SH-SY5Y (cell line): ENCODE data around the gene CAMSAP1.

Source experiments
- GATA2 ChIP-seq: IDR thresholded peaks from 2 replicates; pipeline ENCODE4 v1.6.1; 2011; ENCODE audit warnings: mild to moderate bottlenecking, low read depth, low read length
- GATA3 ChIP-seq: IDR thresholded peaks from 2 replicates; pipeline ENCODE4 v1.6.1; 2011; ENCODE audit warnings: low read depth, mild to moderate bottlenecking, low read length, moderate library complexity

DNA sequence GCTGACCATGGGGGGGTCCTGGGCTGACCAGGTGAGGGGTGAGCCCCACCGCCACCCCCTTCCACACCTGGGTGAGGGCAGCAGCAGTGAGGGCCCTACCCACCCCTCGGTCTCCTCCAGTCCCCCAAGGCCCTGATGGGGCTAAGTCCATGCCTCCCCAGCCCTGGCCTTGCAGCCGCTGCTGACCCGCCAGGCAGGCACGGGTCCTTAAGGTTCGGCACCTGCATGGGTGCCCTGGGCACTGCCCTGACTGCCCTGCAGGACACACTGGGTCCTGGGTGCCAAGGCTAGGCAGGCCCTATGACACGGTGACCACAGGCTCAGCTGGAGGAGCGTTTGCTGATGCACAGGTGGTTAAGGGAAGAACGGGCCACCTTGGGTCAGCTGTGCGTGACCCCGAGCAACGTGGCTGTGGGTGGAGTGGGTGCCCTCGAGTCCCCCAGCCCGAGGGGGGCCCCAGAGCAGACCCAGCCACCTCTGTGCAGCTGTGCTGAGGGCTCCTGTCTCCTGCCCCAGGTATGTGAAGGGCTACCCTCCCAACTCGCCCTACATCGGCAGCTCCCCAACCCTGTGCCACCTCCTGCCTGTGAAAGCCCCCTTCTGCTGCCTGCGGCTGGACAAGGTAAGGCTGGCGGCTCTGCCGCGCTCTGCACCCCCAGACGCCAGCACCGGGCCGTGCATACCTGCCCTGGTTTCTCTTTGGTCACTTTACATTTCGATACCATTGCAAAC, 132.4 kb downstream of the CAMSAP1 start:
- TF ChIP-seq GATA2 (no peak), GATA3 (no peak)
